Thymus (tissue), 11 donors: Measurements from ENCODE around the gene MINDY4B. TPM values are rescaled to one million over a fixed set of nuclear protein-coding genes. Genes with fewer than 3 reads are reported as not detected.
"Not testable (repeated sequence)": the region's sequence is repeated elsewhere in the genome, so short reads cannot be mapped to it uniquely, and the experiment has no call there.

ENCODE experiments used
- DNase-seq, 9 donors: peaks; one replicate each; pipeline ENCODE4 v3.0.0-alpha.2; 2013; ENCODE audit warnings: low spot score in 9 of 9, low read depth in 6 of 9, missing footprints in 1 of 9
- H3K27ac ChIP-seq, 2 donors: one replicate each; pipeline ENCODE4 v1.5.1; 2013; ENCODE audit warnings: control low read depth in 1 of 2, low read depth in 1 of 2, low read length in 1 of 2, mild to moderate bottlenecking in 1 of 2, moderate library complexity in 1 of 2
- H3K27me3 ChIP-seq, 2 donors: one replicate each; pipeline ENCODE4 v1.5.1; 2013; ENCODE audit warnings: low read length in 1 of 2; ENCODE audit not compliant: control insufficient read depth in 2 of 2, insufficient read depth in 1 of 2
- H3K36me3 ChIP-seq, 2 donors: one replicate each; pipeline ENCODE4 v1.5.1; 2013; ENCODE audit warnings: low read length in 1 of 2, mild to moderate bottlenecking in 1 of 2, moderate library complexity in 1 of 2; ENCODE audit not compliant: control insufficient read depth in 2 of 2, insufficient read depth in 2 of 2
- H3K4me1 ChIP-seq, 2 donors: one replicate each; pipeline ENCODE4 v1.5.1; 2013; ENCODE audit warnings: low read length in 2 of 2; ENCODE audit not compliant: control insufficient read depth in 2 of 2, insufficient read depth in 2 of 2
- H3K4me3 ChIP-seq, 2 donors: one replicate each; pipeline ENCODE4 v1.5.1; 2013; ENCODE audit warnings: low read length in 2 of 2, control low read depth in 1 of 2, mild to moderate bottlenecking in 1 of 2
- H3K9me3 ChIP-seq, 2 donors: one replicate each; pipeline ENCODE4 v1.5.1; 2013; ENCODE audit warnings: low read length in 1 of 2, mild to moderate bottlenecking in 1 of 2; ENCODE audit not compliant: control insufficient read depth in 2 of 2, insufficient read depth in 1 of 2
- WGBS: extraction: QIAGEN DNeasy Blood & Tissue Kit; methylation state at CpG from one replicate; pipeline ENCODE4 v1.1.7; 2013; 5-methylcytosine and 5-hydroxymethylcytosine counted together
- polyA plus RNA-seq: library from polyadenylated mRNA; stranded (reverse); fragments of 200-250 nt; gene quantifications from one replicate; pipeline ENCODE4 v1.2.3, GENCODE V29; 2013
- total RNA-seq: library from RNA; stranded (reverse); fragments of 120-200 nt; gene quantifications from one replicate; pipeline ENCODE4 v1.2.4, GENCODE V29; 2013
- donor health status: healthy.

Gene MINDY4B
- total and polyA plus RNA-seq, 2 donors: 0.19 TPM; not detected in 1

DNA sequence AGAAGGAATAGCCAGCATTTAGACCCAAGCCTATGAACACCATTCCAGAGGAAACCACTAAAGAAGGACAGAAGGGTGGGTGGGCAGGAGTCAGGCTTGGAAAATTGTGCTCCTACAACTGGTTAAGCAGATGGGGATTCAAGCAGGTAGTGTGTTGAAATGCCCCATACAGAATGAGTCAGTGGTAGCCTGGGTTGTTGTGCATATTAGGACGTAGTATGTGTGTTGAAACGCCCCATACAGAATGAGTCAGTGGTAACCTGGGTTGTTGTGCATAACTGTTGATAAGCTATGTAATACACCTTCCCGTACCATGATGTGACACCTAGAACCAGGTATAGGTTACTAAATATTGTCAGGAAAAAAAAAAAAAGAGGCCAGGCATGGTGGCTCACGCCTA lies 34.0 kb downstream of the MINDY4B start:
- 97% methylated on average over 4 of the region's 4 CpGs for WGBS

DNA sequence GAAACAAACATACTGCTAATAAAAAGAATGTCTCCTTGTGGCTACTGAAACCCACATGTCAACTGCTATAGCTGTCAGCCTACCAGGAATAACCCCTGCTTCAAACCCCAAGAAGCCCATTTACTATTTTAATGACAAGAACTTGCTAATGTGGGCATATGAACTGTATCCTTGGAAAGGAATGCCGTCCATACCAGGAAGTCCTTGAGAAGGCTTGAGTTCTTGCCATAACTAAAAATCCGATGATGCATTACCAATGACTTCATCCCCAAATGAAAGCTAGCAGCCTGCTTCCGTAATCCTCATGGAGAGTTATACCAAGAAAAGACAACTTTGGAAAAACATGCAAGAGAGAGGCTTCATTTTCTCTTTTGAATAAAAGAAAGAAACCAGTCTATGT lies 34.8 kb downstream of the MINDY4B start:
- 96% methylated on average over 3 of the region's 3 CpGs for WGBS
- Histone ChIP-seq H3K27me3 (no peaks in the 10 kb centered on the region), H3K36me3 (no peaks in the 10 kb centered on the region), H3K4me1 (no peaks in the 10 kb centered on the region), H3K4me3 (no peak overlapping the region), H3K27ac (no peak overlapping the region), H3K9me3 (no peaks in the 10 kb centered on the region)
- DNase-seq: no peak

More for the DNA sequence above, 34.0 kb downstream of the MINDY4B start:
- H3K27me3 ChIP-seq: no peaks in the 10 kb centered on the region
- DNase-seq: no peak
- no peak overlapping the region for H3K27ac ChIP-seq
- H3K4me1 ChIP-seq: no peaks in the 10 kb centered on the region
- no peak overlapping the region for H3K4me3 ChIP-seq
- no peaks in the 10 kb centered on the region for H3K36me3 ChIP-seq
- no peaks in the 10 kb centered on the region for H3K9me3 ChIP-seq

DNA sequence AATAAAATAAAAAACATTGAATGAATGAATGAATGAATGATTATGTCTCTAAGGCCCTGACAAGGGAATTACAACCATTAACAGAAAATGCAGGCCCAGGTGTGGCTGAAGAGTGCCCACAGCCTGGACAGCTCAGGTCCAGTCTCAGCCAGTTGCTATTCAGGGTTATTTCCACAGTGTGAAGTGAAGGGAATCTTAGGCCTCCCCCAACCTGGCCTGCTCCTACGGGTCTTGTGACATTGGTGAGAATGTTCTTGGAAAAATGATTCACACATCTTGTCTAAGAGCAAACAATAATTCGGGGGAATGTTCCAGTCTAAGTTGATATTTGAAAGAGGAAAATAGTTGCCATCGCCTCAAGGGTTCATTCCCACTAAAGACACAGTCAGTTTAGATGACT lies 37.0 kb downstream of the MINDY4B start:
- H3K27me3 ChIP-seq: no peaks in the 10 kb centered on the region
- DNase-seq: no peak
- no peaks in the 10 kb centered on the region for H3K9me3 ChIP-seq
- 95% methylated on average over 3 of the region's 3 CpGs for WGBS
- H3K27ac ChIP-seq: no peak overlapping the region
- H3K36me3 ChIP-seq: no peaks in the 10 kb centered on the region
- no peaks in the 10 kb centered on the region for H3K4me1 ChIP-seq
- no peak overlapping the region for H3K4me3 ChIP-seq

DNA sequence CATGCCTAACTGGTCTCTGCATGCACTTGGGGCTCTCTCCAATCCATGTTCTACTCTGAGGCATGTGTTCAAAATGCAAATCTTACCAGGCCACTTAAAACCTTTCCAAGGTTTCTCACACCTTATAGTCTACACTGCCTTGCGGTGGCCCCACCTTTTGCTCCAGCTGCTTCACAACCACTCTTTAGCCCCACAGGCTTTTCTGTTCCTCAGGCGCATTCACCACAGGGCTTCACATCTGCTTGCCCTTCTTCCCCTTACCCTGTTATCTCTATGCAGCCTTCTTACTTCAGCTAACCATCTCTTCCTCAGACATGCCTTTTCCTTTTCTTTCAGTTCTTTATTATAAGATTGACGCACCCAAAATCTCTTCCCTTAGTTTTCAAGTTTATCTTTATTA lies 37.8 kb downstream of the MINDY4B start:
- no peak overlapping the region for H3K4me3 ChIP-seq
- H3K9me3 ChIP-seq: no peaks in the 10 kb centered on the region
- WGBS: 82% methylated on average over 3 of the region's 3 CpGs
- H3K27ac ChIP-seq: no peak overlapping the region
- H3K4me1 ChIP-seq: no peaks in the 10 kb centered on the region
- no peaks in the 10 kb centered on the region for H3K27me3 ChIP-seq
- no peaks in the 10 kb centered on the region for H3K36me3 ChIP-seq
- no peak for DNase-seq

DNA sequence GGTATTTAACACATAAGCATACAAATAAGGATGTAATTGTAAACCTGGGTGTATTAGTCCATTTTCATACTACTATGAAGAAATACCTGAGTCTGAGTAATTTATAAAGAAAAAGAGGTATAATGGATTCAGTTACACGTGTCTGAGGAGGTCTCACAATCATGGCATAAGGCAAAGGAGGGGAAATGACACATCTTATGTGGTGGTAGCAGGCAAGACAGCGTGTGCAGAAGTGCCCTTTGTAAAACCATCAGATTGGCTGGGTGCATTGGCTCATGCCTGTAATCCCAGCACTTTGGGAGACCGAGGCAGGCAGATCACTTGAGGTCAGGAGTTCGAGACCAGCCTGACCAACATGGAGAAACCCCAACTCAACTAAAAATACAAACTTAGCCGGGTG lies 41.3 kb downstream of the MINDY4B start:
- H3K27me3 ChIP-seq, H3K4me3 ChIP-seq, DNase-seq, H3K36me3 ChIP-seq, H3K9me3 ChIP-seq, H3K27ac ChIP-seq, H3K4me1 ChIP-seq: not testable (repeated sequence)
- 86% methylated on average over 5 of the region's 5 CpGs for WGBS

DNA sequence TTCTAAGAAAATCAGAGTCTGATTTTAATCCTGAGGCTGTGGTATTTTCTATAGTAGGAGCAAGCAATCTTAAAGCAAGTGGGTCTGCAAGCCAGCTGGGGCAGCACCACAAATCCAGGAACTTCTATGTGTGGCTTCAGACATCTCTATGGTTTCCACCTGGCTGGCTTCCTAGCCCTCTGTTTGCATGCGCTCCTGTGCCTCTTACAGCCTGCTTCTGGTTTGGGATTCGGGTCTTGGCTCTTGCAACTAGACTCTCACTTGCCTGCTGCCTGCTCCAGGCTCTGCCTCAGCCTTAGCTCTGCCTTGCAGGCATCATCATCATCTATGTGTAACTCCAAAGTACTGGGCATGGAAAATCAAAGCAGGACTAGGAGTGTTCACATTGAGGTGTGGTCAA lies 43.4 kb downstream of the MINDY4B start:
- DNase-seq: no peak
- H3K27me3 ChIP-seq: no peaks in the 10 kb centered on the region
- no peak overlapping the region for H3K27ac ChIP-seq
- H3K9me3 ChIP-seq: no peaks in the 10 kb centered on the region
- H3K4me1 ChIP-seq: no peaks in the 10 kb centered on the region
- H3K36me3 ChIP-seq: no peaks in the 10 kb centered on the region
- H3K4me3 ChIP-seq: no peak overlapping the region
- WGBS: 97% methylated on average over 2 of the region's 2 CpGs

DNA sequence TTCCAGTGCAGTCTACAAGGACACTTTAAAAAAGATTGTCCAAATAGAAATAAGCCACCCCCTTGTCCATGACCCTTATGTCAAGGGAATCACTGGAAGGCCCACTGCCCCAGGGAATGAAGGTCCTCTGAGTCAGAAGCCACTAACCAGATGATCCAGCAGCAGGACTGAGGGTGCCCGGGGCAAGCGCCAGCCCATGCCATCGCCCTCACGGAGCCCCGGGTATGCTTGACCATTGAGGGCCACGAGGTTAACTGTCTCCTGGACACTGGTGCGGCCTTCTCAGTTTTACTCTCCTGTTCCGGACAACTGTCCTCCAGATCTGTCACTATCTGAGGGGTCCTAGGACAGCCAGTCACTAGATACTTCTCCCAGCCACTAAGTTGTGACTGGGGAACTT lies 47.3 kb downstream of the MINDY4B start:
- not testable (repeated sequence) for H3K27me3 ChIP-seq, H3K9me3 ChIP-seq, H3K27ac ChIP-seq, H3K4me3 ChIP-seq, H3K4me1 ChIP-seq, DNase-seq, H3K36me3 ChIP-seq
- 98% methylated on average over 8 of the region's 8 CpGs for WGBS

DNA sequence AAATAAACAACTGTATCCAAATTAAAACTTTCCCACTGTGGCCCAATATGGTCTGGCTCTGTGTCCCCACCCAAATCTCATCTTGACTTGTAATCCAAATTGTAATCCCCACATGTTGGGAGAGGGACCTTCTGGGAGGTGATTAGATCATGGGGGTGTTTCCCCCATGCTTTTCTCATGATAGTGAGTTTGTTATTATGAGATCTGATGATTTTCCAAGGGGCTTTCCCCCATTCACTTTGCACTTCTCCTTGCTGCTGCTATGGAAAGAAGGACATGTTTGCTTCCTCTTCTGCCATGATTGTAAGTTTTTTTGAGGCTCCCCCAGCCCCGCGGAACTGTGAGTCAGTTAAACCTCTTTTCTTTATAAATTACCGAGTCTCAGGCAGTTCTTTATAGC lies 55.0 kb downstream of the MINDY4B start:
- Histone ChIP-seq H3K27ac (no peak overlapping the region), H3K9me3 (peaks cover 0 to 8% of the 10 kb centered on the region in 2 donors), H3K36me3 (no peaks in the 10 kb centered on the region), H3K4me3 (no peak overlapping the region), H3K27me3 (no peaks in the 10 kb centered on the region), H3K4me1 (no peaks in the 10 kb centered on the region)
- no peak for DNase-seq
- WGBS: 93% methylated on average over 3 of the region's 3 CpGs

DNA sequence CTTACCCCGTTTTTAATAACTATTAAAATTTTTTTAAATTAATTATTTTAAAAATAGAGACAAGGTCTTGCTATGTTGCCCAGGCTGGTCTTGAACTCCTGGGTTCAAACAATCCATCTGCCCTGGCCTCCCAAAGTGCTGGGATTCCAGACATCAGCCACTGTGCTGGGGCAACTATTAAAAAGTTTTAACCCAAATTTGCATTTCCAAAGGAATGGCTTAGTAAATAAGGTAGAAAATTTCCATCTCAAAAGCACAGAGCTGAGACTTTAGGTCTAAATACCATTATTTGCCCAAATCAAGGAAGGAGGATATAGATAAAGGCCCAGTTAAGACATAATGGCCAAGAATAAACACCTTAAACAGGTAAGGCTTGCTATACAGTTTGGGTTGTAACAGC lies 56.4 kb downstream of the MINDY4B start:
- no peak overlapping the region for H3K4me3 ChIP-seq
- peaks cover 0 to 3% of the 10 kb centered on the region in 2 donors for H3K9me3 ChIP-seq
- no peak overlapping the region for H3K27ac ChIP-seq
- no peaks in the 10 kb centered on the region for H3K36me3 ChIP-seq
- H3K4me1 ChIP-seq: no peaks in the 10 kb centered on the region
- 100% methylated on average over 1 of the region's 1 CpG for WGBS
- no peak for DNase-seq
- H3K27me3 ChIP-seq: no peaks in the 10 kb centered on the region

DNA sequence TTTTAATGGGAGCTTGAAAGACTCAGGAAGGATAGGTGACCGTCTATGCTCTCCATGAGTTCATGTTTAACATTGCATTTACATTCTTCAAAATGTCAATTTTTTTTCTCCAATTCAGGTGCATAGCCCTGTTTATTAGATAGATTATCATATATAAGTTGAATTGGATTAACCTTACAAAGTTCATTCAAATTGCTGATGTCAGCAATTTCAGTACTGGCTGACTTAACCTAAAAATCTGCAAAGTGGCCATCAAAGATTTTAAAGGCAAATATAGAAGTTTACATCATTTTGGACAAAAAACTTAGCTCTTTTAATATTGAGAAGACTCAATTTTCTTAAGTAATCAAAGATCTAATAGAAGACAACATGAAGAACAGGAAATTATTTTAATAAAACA lies 57.8 kb downstream of the MINDY4B start:
- Histone ChIP-seq H3K4me3 (no peak overlapping the region), H3K36me3 (no peaks in the 10 kb centered on the region), H3K9me3 (peaks cover 0 to 3% of the 10 kb centered on the region in 2 donors), H3K27ac (no peak overlapping the region), H3K4me1 (no peaks in the 10 kb centered on the region), H3K27me3 (no peaks in the 10 kb centered on the region)
- 94% methylated on average over 1 of the region's 1 CpG for WGBS
- no peak for DNase-seq
